Stimulated activated naive CD4-positive, alpha-beta T cell treated with Interleukin-2 at 50 U/mL for 16 hours (primary cell): Measurements from ENCODE around the gene FMNL3.

Experiments used
- DNase-seq: peaks from one replicate; lab custom pipeline; 2025; lab: John Stamatoyannopoulos, UW

Gene FMNL3

DNA sequence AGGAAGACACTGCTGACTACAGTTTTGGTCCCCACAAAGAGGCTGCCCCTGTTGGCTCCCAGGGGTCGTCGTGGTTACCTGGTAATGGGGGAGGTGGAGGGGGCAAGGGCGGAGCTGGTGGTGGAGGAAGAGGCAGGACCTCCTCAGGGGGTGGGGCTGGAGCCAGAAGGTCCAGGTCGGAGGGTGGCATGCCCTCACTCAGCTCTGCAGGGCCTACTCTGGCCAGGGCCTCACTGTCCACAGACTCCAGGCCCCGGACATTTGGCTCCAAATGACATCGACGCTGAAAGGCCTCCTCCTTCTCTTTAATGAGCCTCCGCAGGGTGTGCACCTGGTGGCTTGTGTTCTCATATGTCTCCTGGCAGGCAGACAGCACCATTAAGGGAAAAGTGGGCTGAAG is 55.4 kb downstream of the FMNL3 start:
- DNase-seq, result no peak

DNA sequence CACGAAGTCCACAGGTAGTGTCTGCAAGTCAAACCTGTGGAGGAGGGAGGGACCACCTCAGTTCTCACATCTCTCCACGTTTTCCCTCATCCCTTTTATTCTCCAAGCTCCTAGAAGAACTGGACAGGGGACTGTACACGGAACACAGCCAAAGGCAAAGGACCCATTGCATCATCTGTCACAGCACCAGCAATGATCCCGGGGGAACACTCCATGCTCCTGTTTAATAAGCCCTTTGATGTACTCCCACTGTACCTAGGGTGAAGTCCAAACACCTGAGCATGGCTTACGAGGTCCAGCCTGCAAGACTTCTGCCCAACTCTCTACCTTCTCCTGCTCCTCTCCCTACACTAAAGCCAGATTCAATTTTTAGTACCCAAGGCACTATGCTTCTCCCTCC is 57.3 kb downstream of the FMNL3 start:
- DNase-seq, result no peak

DNA sequence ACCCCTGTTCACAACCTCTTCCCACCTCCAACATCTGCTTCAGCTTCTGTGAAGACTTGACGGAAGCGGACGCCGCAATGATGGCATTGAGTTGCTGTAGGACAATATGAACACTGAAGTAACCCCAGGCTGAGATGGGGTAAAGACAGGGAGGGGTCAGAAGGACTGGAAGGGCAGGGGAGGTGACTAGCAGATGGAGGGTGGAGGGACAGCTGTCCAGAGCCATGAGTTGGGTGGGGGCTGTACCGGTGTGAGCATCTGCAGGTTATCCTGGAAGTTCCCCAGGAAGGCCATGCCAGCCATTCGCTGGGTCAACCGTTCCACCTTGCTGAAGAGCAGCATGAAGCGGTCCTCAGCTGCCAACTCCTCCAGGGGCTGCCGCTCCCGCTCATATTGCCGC is 57.8 kb downstream of the FMNL3 start:
- DNase-seq, result no peak

DNA sequence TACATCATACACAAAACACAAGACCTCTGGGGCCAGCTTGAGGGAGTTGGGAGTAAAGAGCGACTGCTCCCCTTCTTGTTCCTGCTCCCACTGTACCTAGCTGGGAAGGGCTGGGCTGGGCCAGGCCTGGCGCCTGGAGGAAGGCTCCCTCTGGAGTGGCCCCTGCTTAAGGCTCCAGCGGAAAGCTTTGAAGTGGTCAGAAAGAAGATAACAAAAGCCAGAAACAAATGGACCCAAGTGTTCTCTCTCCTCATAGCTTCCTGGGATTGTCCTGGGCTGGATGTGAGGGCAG is 58.5 kb downstream of the FMNL3 start:
- no peak for DNase-seq

DNA sequence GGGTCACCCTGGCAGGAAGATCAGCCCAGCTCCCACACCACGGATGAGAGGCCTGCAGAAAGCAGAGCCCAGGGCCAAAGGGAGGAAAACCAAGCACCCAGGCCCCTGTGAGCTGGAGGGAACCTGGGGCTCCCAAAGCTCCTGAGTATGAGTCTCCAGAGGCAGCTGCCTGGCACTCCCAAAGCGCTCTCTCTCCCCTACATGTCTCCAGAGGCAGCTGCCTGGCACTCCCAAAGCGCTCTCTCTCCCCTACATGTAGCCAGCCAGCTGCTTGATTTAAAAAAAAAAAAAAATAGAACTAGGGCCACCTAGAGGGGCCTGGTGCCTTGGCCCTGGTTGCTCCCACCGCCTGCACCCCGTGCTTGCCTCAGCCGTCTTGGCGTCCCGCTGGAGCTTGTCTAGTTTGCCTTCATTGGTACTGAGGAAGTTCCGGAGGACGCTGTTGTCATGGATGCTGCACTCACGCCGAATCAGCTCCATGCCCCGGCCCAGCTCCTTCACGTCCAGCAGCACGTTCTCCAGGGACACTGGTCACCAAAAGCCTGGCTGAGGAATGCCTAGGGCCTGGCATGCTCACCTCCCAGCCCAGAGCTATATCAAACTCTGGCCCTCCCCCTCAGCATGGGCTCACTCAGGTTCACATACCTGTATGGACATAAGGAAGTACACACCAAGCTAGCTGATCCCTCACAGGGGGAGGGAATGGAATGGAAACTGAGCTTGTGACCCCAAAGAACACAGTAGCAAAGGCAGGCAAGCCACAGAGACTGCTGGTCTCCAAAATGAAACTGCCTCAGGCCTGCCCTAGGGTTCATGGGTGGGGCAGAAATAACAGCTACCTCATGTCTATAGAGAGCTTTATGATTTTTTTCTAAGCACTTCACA is 59.1 kb downstream of the FMNL3 start:
- no peak for DNase-seq

DNA sequence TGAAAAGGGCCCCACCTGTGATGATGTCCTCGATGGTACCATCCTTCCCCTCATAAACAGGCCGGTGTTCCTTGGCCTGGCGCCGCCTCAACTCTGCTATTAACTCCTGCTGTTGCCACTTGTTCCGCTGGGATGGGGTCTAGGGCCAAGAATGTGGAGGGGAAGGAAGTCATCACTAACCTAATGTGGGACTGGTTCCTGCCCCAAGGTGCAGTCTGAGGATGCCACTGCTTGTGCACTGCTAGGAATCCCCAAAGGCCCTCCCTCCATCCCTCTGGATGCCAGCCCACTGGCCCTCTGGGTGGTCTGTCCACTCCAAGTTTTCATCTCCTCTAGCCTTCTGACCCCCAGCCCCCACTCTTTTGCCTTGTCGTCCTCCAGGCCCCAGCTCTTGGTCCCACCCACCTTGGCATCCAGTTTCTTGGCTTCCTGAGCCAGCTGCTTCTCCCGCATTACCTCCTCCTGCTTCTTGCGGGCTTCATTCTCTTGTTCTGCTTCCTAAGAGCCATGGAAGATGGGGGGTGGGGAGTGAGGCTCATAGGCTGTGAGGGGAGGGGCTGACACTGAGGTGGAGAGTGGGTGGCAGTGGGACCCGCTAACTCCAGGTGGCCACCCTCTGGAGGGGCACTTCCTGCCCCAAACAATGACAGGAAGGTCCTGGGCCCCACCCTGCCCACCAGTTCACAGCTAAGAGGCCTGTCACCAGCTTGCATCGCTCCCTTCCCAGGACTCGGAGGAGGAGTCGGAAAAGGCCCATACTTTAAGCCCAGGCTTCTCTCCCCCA is 60.1 kb downstream of the FMNL3 start:
- no peak for DNase-seq

DNA sequence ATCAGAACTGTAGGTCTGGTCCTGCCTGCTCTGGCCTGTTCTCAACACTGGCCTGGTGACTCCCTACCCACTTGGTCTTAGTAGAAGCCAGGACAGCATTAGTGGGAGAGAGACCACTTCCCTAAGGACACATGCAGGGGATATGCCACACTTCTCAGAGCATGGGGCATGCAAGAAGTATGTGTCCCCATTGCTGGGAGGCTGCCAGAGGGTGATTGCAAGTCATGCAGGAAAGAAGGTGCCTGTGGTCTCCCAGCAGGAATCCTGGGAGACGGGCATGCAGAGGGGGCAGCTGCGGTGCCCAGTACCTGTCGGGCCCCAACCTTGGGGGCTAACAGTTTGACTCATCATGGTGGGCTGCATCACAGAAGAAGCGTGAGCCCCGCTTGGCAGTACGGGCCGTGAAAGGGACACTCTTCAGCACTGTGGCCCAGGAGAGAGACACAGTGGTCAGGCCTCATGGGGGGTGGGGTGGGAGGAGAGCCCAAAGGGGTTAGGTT is 60.8 kb downstream of the FMNL3 start:
- DNase-seq, result no peak

DNA sequence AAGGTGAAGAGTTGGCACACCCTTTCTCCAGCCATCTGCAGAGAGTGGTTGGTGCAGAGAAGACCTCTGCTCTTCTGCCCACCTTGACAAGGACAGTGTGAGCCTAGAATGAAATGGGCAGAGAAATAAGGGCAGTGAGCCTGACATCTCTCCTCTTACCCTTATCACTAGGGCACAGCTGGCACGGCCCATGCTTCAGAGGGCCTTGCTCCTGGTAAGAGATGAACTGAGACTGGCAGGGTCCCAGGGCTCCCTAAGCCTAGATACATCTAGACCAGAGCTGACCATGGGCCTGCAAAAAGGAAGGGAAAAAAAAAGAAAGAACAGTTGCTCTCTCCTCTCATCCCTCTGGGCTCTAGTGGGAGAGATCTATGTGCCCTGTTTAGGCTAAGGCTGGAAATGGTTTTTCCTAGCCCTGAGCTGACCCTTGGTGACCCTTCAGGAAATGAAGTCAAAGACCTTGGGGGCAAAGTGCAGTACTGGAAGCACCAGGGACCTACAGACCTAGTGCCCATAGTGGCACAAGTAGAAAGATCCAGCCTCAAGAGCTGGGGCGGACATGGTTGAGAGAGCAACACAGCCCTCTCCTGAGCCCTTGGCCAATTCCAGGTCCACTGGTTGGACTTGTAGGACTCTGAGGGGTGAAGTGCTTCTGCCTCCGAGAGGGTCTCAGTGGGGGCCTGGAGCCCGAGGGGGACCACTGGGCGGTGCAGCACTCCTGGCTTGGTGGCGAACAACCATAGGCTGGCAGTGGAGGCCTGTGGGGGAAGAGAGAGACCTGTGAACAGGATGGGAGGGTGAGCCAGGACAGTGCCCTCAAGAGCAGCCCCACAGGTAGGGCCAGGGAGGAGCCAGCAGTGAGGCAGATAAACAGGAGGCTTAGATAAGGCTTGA is 61.8 kb downstream of the FMNL3 start:
- DNase-seq, result no peak

DNA sequence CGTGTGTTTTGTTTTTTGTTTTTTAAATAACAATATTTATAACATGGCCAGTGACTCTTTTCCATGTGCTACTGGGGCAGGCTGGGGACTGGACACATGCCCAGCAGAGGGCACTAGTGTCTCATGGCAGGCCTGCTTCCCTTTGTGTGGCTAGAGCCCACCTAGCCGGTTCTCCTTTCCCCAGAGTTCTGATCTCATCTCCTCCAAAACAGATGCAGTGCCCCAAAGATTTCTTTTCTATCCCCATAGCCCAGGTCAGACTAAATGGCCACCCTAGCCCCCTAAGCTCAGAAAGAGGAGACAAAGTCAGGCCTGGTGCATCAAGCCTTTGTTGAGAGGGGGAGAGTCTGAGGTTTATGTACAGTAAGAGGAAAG is 62.6 kb downstream of the FMNL3 start:
- peak; percentile 71 for DNase-seq

DNA sequence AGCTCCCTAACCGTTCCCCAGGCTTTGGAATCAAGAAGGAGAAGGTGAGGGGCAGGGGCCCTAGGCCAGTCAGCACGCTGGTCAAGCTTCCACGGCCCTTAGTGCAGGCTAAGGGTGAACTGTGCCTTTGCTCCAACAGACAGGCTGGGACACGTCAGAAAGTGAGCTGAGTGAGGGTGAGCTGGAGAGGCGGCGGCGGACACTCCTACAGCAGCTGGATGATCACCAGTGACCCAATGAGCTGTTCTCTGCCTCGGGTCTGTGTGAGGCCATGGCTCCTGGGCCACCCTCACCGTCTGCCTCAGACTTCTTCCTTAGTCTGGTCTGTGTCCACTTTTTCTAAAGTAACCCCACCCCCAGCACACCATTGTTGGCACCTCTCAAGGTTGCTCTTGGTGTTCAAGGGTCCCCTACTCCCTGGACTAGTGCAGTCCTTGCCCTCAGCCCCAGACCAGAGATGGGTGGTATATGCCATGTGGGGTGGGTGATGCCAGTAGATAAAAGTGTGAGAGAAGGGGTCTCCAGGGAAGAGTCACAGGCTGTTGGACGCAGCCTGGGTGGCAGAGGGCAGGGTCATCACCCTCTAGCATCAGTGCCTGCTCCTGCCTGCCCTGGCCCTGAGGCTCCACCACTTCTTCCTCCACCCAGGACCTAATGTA is 63.1 kb downstream of the FMNL3 start:
- DNase-seq, result no peak

DNA sequence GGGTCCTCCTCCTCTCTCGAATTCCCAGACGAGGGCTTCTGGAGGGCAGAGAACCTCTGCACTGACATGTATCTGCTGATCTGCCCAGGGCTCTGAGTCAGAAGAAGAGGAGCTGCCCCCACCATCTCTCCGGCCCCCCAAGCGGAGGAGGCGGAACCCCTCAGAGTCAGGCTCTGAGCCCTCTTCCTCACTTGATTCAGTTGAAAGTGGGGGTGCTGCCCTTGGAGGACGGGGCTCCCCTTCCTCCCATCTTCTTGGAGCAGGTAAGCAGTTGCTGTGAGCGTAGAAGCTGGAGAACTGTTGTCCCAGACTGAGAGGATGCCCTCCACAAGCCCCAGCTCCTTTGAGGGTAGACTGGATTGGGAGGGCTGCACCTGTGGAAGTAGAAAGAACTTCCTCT is 64.1 kb downstream of the FMNL3 start:
- DNase-seq, result no peak

DNA sequence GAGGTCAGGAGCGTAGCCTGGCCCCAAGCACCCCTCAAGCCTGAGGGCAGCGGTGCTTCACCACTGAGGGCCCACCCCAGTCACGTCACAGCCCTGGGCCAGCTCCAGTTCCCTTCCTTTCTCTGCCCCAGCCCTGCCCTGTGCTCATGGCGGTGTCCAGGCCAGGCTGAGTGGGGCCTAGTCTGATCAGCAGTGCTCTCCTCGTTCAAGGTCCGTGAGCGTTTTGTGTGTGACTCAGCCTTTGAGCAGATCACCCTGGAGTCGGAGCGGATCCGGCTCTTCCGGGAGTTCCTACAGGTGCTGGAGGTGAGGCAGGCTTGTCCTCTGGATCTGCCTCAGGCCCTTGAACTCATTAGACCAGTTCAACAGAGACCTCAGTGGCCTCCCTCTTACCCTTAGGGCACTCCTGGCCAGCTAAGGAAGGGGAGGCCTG is 64.8 kb downstream of the FMNL3 start:
- no peak for DNase-seq

DNA sequence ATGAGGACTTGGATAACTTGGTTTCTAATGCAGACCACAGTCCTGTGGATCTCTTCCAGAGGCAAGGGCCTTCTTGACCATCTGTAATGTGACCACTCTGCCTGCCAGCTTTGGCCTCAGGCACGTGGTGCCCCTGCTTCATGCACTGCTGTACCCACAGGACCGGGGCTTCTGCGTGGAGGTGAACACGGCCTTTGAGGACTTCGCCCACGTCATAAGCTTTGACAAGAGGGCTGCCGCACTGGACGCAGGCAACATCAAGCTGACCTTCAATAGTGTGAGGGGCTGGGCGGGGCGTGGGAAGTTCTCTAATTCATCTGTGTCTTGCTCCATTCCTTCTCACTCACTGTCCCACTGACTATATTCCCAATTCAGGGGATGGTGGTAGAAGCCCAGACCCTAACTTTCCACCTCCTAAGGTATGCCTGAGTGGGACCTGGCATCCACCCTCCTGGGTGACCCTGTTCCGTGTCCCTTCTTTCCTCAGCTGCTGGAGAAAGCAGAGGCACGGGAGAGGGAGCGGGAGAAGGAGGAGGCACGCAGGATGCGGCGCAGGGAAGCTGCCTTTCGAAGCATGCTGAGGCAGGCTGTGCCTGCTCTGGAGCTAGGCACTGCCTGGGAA is 65.3 kb downstream of the FMNL3 start:
- no peak for DNase-seq

DNA sequence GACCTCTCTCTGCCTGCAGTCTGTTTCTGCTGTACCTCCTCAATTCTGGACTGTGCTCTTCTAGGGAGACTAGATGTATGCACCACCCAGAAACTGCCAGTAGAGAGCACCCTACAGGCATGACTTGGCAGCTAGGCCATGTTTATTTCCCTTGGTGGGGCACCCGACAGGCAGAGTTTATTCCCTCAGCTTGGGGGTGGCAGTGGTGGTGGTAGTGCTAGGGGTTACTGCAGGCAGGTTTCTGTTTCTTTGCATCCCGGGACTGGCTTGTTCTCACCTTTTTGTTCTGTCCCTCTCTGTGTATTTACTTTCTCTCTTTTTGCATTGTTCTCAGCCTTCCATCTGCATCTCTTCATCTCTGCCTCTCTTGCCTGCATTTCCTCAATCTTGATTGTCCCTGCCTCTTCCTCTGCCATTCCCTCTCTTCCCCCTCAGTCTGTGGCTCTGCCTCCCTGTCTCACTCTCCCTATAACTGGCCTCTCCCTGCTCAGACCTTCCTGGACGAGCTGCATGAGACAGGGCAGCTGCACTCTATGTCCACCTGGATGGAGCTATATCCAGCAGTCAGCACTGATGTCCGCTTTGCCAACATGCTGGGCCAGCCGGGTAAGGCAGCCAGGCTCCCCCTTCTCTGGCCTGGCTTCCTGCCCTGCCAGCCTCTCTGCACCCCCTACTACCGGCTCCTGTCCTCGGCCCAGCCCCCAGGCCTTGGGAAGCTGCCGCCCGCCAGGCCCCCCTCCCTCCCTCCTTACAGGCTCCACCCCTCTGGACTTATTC is 70.0 kb downstream of the FMNL3 start:
- peak; percentile 25 for DNase-seq

DNA sequence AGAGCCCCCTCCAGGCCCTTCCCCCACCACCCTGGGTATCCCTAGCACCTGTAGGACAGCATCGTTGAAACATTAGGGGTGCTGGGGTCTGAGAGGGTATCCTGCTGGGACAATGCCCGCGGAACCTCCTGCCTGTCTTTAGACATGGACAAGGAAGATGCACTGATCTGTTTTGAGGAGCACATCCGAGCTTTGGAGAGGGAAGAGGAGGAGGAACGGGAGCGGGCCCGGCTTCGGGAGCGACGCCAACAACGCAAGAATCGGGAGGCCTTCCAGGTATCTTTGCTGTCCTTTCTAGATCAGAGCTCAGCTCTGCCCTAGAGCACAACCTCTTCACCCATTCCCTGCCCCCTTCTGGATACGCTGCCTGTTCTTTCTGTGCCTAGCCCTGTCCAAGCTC is 70.6 kb downstream of the FMNL3 start:
- no peak for DNase-seq

DNA sequence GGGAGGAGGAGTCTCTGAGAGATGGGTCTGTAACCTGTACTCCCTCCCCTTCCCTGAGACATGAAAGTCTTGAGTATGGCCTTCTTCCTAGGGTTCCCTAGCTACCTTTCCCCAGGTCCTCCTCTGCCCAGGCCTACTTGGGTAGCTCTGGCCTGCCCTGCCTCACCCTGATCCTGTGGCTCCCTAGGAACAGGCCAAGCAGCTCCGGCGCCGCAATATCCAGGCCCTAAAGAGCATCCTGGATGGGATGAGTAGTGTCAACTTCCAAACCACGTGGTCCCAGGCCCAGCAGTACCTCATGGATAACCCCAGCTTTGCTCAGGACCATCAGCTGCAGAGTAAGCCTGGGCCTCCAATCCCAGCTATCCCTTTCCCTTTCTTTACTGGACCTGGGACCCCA is 71.5 kb downstream of the FMNL3 start:
- DNase-seq, result no peak

DNA sequence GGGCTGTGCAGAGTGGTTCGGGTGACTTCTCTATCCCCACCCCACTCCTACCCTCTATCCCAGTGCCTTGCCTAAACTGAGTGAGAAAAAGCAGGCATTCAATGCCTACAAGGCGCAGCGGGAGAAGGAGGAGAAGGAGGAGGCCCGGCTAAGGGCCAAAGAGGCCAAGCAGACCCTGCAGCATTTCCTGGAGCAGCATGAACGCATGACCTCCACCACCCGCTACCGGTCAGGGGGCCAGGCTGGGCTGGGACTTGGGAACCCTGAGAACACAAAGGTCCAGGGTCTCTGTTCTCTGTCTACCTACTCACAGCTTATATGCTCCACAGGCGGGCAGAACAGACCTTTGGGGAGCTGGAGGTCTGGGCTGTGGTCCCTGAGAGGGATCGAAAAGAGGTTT is 72.2 kb downstream of the FMNL3 start:
- DNase-seq, result no peak

DNA sequence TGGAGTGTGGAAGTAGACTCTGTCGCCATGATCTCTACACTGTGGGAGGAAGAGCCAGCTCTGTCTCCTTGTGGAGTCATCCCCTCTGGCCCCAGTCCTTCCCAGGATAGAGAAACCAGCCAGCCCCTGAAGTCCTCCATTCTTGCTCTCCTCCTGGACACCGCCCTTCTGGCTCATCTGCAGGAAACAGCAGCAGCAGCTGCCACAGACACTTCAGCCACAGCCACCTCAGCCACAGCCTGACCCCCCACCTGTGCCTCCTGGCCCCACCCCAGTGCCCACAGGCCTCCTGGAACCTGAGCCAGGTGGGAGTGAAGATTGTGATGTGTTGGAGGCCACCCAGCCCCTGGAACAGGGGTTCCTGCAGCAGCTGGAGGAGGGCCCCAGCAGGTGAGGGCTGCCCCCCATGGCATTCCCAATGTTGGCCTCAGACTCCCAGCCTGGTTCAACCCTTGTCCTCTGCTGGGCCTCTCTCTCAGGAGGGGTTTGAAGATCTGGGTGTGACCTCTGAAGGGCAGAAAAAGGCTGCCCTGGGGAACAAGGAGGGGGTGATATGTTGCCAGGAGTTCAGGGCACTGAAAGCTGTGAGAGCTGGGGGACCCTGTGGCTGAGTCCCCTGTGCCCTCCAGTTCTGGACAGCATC is 73.4 kb downstream of the FMNL3 start:
- no peak for DNase-seq

DNA sequence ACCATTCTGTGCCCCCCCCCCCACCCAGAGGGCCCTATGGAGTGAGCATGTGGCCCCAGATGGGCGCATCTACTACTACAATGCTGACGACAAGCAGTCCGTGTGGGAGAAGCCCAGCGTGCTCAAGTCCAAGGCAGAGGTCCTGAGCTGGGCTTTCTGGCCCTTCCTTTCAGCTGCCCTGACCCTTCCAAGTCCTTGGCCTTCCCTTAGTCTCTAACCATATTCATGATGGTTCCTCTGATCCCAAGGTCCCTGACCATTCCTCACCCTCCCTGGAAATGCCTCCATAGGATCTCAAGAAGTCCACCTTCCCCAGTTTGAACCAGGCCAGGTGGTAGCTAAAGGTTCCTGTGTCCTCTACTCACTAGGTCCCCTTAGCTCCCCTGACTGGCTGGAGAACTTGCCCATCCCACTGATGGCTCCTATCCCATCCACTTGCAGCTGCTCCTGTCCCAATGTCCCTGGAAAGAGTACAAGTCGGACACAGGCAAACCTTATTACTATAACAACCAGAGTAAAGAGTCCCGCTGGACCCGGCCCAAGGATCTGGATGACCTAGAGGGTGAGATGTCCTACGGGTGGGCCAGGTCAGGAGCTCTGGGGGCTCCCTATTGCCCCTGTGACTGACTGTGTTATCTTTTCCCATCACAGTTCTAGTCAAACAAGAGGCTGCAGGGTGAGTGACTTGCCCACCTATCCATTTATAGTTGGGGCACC is 74.1 kb downstream of the FMNL3 start:
- DNase-seq, result no peak
